ENCODE measurements around the gene TMEM115.

TMEM115 gene

DNA sequence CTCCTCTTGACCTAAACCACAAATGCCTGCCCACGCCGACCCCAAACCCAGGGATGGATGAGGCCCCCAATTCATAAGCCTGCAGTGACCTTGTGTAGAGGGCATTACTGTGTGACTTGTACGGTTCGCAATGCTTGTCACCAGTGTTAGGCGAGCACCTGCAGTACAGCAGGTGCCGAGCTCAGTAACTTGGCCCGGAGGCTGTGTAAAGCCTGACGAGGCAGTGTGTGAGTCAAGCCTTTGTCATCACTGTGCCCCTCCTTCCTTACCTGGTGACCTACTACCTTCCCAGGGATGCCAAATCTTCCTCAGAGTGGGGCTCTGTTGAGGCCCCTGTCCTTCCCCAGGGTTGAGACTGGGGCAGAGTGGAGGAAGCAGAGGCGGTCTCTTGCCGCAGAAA is 37.2 kb upstream of the TMEM115 start:
- Histone ChIP-seq H3K4me3 (replicated peaks; ENCODE audit: low read depth, low read length) (no peak overlapping the region), H3K27me3 (replicated peaks; ENCODE audit: control insufficient read depth, insufficient read depth, low read length) (no peaks in the 10 kb centered on the region; the same call in 1 of the 2 replicates), H3K36me3 (ENCODE audit: control insufficient read depth, insufficient read depth, low read length) (no peaks in the 10 kb centered on the region)
- DNase-seq (ENCODE audit: extremely low read depth, insufficient read length) = no peak
- TF ChIP-seq CTCF (IDR thresholded peaks at IDR 0.05; ENCODE audit: insufficient read depth, low read length, poor library complexity, severe bottlenecking) = no peak

GRCh38 chr3:50395070-50395860 is 35.9 kb upstream of the TMEM115 start:
- TF ChIP-seq CTCF (IDR thresholded peaks at IDR 0.05; ENCODE audit: insufficient read depth, low read length, poor library complexity, severe bottlenecking) = no peak

GRCh38 chr3:50393061-50393460 is 33.7 kb upstream of the TMEM115 start:
- H3K4me3 ChIP-seq (replicated peaks; ENCODE audit: low read depth, low read length) = no peak overlapping the region
- H3K27me3 ChIP-seq (replicated peaks; ENCODE audit: control insufficient read depth, insufficient read depth, low read length) = peaks cover 5% of the 10 kb centered on the region
- no peak for TF ChIP-seq CTCF (IDR thresholded peaks at IDR 0.05; ENCODE audit: insufficient read depth, low read length, poor library complexity, severe bottlenecking)
- no peak for DNase-seq (ENCODE audit: extremely low read depth, insufficient read length)
- no peaks in the 10 kb centered on the region for H3K36me3 ChIP-seq (ENCODE audit: control insufficient read depth, insufficient read depth, low read length)

More at GRCh38 chr3:50395070-50395860, 35.9 kb upstream of the TMEM115 start:
- H3K36me3 ChIP-seq (ENCODE audit: control insufficient read depth, insufficient read depth, low read length) = no peaks in the 10 kb centered on the region
- H3K4me3 ChIP-seq (replicated peaks; ENCODE audit: low read depth, low read length) = no peak overlapping the region
- no peak for DNase-seq (ENCODE audit: extremely low read depth, insufficient read length)
- H3K27me3 ChIP-seq (replicated peaks; ENCODE audit: control insufficient read depth, insufficient read depth, low read length) = no peaks in the 10 kb centered on the region; the same call in none of the 2 replicates

- Histone ChIP-seq H3K27me3 (replicated peaks; ENCODE audit: control insufficient read depth, insufficient read depth, low read length) (peaks cover 7% of the 10 kb centered on the region), H3K36me3 (ENCODE audit: control insufficient read depth, insufficient read depth, low read length) (no peaks in the 10 kb centered on the region), H3K4me3 (replicated peaks; ENCODE audit: low read depth, low read length) (no peak overlapping the region)
- no peak for DNase-seq (ENCODE audit: extremely low read depth, insufficient read length)
- no peak for TF ChIP-seq CTCF (IDR thresholded peaks at IDR 0.05; ENCODE audit: insufficient read depth, low read length, poor library complexity, severe bottlenecking)
Measured at GRCh38 chr3:50392101-50392715, 32.9 kb upstream of the TMEM115 start.

DNA sequence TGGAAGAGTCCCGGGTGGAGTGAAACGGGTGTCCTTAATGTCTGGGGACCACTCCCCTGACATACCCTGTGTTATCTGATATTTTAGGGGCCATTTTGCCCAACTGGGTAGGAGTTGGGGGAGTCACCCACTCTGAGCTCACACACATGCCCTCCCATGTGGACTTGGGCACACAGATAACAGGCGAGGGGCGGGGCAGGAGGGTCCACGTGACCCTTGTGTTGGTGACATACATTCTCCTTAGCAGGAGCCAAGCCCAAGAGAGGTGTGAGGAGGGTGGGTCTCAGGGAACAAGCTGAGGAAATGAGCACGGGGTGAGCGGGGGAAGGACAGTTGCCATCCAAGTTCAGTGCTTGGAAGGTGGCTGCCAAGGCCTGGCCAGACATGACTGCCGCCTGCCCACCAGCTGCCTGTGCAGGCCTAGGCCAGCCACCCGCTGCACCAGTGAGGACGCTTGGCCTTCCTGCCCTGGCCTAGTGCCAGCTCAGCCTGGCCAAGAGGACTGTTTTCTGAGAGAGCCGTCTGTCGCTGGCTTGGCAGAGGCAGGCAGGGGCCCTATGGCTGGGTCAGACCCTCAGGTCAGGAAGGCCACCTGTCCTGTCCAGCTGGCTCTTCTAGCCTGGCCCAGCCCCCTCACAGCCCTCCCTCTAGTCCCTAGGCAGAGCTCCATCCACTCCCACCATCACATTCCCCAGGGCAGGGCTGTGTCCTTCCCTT is 31.3 kb upstream of the TMEM115 start:
- Histone ChIP-seq H3K27me3 (replicated peaks; ENCODE audit: control insufficient read depth, insufficient read depth, low read length) (peaks cover 7% of the 10 kb centered on the region), H3K36me3 (ENCODE audit: control insufficient read depth, insufficient read depth, low read length) (no peaks in the 10 kb centered on the region), H3K4me3 (replicated peaks; ENCODE audit: low read depth, low read length) (no peak overlapping the region)
- TF ChIP-seq CTCF (IDR thresholded peaks at IDR 0.05; ENCODE audit: insufficient read depth, low read length, poor library complexity, severe bottlenecking) = no peak
- DNase-seq (ENCODE audit: extremely low read depth, insufficient read length) = no peak

Measured in GM06990 (cell line).